KG1 (cell line): Measurements from ENCODE around the gene BRD4.

Experiments used
- DNase-seq: peaks from one replicate; lab custom pipeline; 2025; lab: John Stamatoyannopoulos, UW

Gene BRD4

GRCh38 chr19:15225760-15226159 lies 106.6 kb downstream of the BRD4 start:
- DNase-seq, result no peak

GRCh38 chr19:15223649-15224361 lies 108.5 kb downstream of the BRD4 start:
- no peak for DNase-seq

- DNase-seq, result peak; percentile 23
These were observed 109.3 kb downstream of the BRD4 start for GRCh38 chr19:15222738-15223648.

- no peak for DNase-seq
These were observed 111.5 kb downstream of the BRD4 start for GRCh38 chr19:15220833-15221232.

- no peak for DNase-seq
These were observed 113.8 kb downstream of the BRD4 start for GRCh38 chr19:15218501-15218900.

- no peak for DNase-seq
These were observed 116.0 kb downstream of the BRD4 start for GRCh38 chr19:15216363-15216762.

GRCh38 chr19:15213715-15214381 lies 118.5 kb downstream of the BRD4 start:
- DNase-seq, result no peak

- DNase-seq, result no peak
These were observed 119.6 kb downstream of the BRD4 start for GRCh38 chr19:15212711-15213110.

- DNase-seq, result no peak
These were observed 122.0 kb downstream of the BRD4 start for GRCh38 chr19:15210323-15210781.

- no peak for DNase-seq
These were observed 130.8 kb downstream of the BRD4 start for GRCh38 chr19:15201374-15202023.

GRCh38 chr19:15200553-15201364 lies 131.6 kb downstream of the BRD4 start, which contains the start of gene NOTCH3:
Gene NOTCH3, minus strand, starts transcription at chr19:15200995. Its CDS starts 90 bp downstream, at chr19:15200905.
- no peak for DNase-seq

GRCh38 chr19:15199661-15200552 lies 132.4 kb downstream of the BRD4 start:
- no peak for DNase-seq

- no peak for DNase-seq
These were observed 133.2 kb downstream of the BRD4 start for GRCh38 chr19:15198951-15199660.

GRCh38 chr19:15197942-15198341 lies 134.4 kb downstream of the BRD4 start:
- no peak for DNase-seq

- DNase-seq, result no peak
These were observed 134.9 kb downstream of the BRD4 start for GRCh38 chr19:15197275-15197941.

GRCh38 chr19:15196360-15197005 lies 135.9 kb downstream of the BRD4 start:
- DNase-seq, result no peak

- DNase-seq, result no peak
These were observed 136.7 kb downstream of the BRD4 start for GRCh38 chr19:15195371-15196334.
